GM23338 (cell line): ENCODE results near the gene PLEKHG4. TPM values are rescaled to one million over a fixed set of nuclear protein-coding genes. Genes with fewer than 3 reads are reported as not detected.

Experiments
- ATAC-seq: fragments of 200-7000 bp; cut with Tn5 transposase; 3 replicates; pipeline ENCODE4 v1.9.1; 2020
- DNase-seq: peaks from one replicate; pipeline ENCODE4 v3.0.0-alpha.2; 2015; ENCODE audit warnings: low spot score
- H2AFZ ChIP-seq: fragments of 200-600 bp; sonication (generic); 2 replicates; pipeline ENCODE4 v1.8.0; 2016; ENCODE audit warnings: antibody characterized with exemption, mild to moderate bottlenecking, moderate library complexity
- H3F3A ChIP-seq: fragments of 200-600 bp; sonication (generic); replicated peaks from 2 replicates; pipeline ENCODE4 v1.8.0; 2017; ENCODE audit warnings: antibody characterized with exemption, mixed run types, low read depth
- H3K27ac ChIP-seq: fragments of 200-600 bp; sonication (generic); 2 replicates; pipeline ENCODE4 v1.6.1; 2016; ENCODE audit warnings: low read depth
- H3K27me3 ChIP-seq: fragments of 200-600 bp; sonication (generic); 2 replicates; pipeline ENCODE4 v1.8.0; 2016; ENCODE audit warnings: mild to moderate bottlenecking, mixed run types, moderate library complexity; ENCODE audit not compliant: insufficient read depth
- H3K36me3 ChIP-seq: fragments of 200-600 bp; sonication (generic); 2 replicates; pipeline ENCODE4 v1.8.0; 2016; ENCODE audit warnings: mild to moderate bottlenecking; ENCODE audit not compliant: insufficient read depth
- H3K4me1 ChIP-seq: fragments of 200-600 bp; sonication (generic); 2 replicates; pipeline ENCODE4 v1.8.0; 2016; ENCODE audit warnings: mild to moderate bottlenecking, moderate library complexity; ENCODE audit not compliant: insufficient read depth
- H3K4me2 ChIP-seq: fragments of 200-600 bp; sonication (generic); 2 replicates; pipeline ENCODE4 v1.7.1; 2017; ENCODE audit warnings: mixed run types
- H3K4me3 ChIP-seq: fragments of 200-600 bp; sonication (generic); 2 replicates; pipeline ENCODE4 v1.6.1; 2016; ENCODE audit warnings: mixed run types
- H3K79me2 ChIP-seq: fragments of 200-600 bp; sonication (generic); replicated peaks from 2 replicates; pipeline ENCODE4 v1.8.0; 2017; ENCODE audit warnings: mild to moderate bottlenecking; ENCODE audit not compliant: insufficient read depth
- H3K9me2 ChIP-seq: fragments of 200-600 bp; sonication (generic); 2 replicates; pipeline ENCODE4 v1.8.0; 2017; ENCODE audit not compliant: insufficient read depth
- H4K20me1 ChIP-seq: fragments of 200-600 bp; sonication (generic); replicated peaks from 2 replicates; pipeline ENCODE4 v1.8.0; 2017; ENCODE audit warnings: mild to moderate bottlenecking; ENCODE audit not compliant: insufficient read depth
- H3K27ac Mint-ChIP-seq: 2 replicates; pipeline ENCODE4 v1.8.0; 2020; ENCODE audit warnings: inconsistent platforms, mild to moderate bottlenecking, moderate library complexity, mixed read lengths
- H3K27me3 Mint-ChIP-seq: 3 replicates; pipeline ENCODE4 v1.8.0; 2022; ENCODE audit warnings: low read depth, mild to moderate bottlenecking, moderate library complexity, mixed read lengths, inconsistent platforms; ENCODE audit not compliant: insufficient read depth, poor library complexity
- H3K36me3 Mint-ChIP-seq: 3 replicates; pipeline ENCODE4 v1.8.0; 2021; ENCODE audit warnings: low read depth, mild to moderate bottlenecking, inconsistent platforms, moderate library complexity, mixed read lengths
- H3K4me1 Mint-ChIP-seq: 3 replicates; pipeline ENCODE4 v1.8.0; 2020; ENCODE audit warnings: mild to moderate bottlenecking, inconsistent platforms, mixed read lengths
- H3K4me3 Mint-ChIP-seq: 3 replicates; pipeline ENCODE4 v1.8.0; 2021; ENCODE audit warnings: moderate library complexity, mild to moderate bottlenecking, inconsistent platforms, mixed read lengths
- H3K9me3 Mint-ChIP-seq: 3 replicates; pipeline ENCODE4 v1.8.0; 2020; ENCODE audit warnings: moderate library complexity, mild to moderate bottlenecking, inconsistent platforms, mixed read lengths
- CREB1 ChIP-seq: fragments of 250-450 bp; sonication (Bioruptor Pico); IDR thresholded peaks from 2 replicates; pipeline ENCODE4 v1.5.0; 2020; ENCODE audit warnings: low read depth, mild to moderate bottlenecking, moderate library complexity
- EZH2 ChIP-seq: fragments of 200-600 bp; sonication (generic); IDR thresholded peaks from one replicate; pipeline ENCODE4 v1.8.0; 2017; ENCODE audit warnings: antibody characterized with exemption, mild to moderate bottlenecking, low read depth; ENCODE audit not compliant: unreplicated experiment
- EZH2phosphoT487 ChIP-seq: fragments of 200-600 bp; sonication (generic); IDR thresholded peaks from one replicate; pipeline ENCODE4 v1.8.1; 2018; ENCODE audit warnings: antibody characterized with exemption; ENCODE audit not compliant: unreplicated experiment
- JUNB ChIP-seq: IDR thresholded peaks from one replicate; pipeline ENCODE4 v1.6.1; 2016; ENCODE audit warnings: antibody characterized with exemption; ENCODE audit not compliant: unreplicated experiment
- NANOG ChIP-seq: IDR thresholded peaks from 2 replicates; pipeline ENCODE4 v1.6.1; 2016; ENCODE audit warnings: antibody characterized with exemption, borderline replicate concordance
- POLR2AphosphoS5 ChIP-seq: IDR thresholded peaks from 2 replicates; pipeline ENCODE4 v1.6.1; 2016; ENCODE audit warnings: antibody characterized with exemption, low read depth
- STAT1 ChIP-seq: IDR thresholded peaks from one replicate; pipeline ENCODE4 v1.6.1; 2016; ENCODE audit warnings: antibody characterized with exemption; ENCODE audit not compliant: unreplicated experiment
- ZNF114 ChIP-seq: fragments of 250-450 bp; sonication (Bioruptor Pico); IDR thresholded peaks from 2 replicates; pipeline ENCODE4 v1.5.0; 2020; ENCODE audit warnings: mild to moderate bottlenecking, moderate library complexity
- ZNF331 ChIP-seq: fragments of 250-450 bp; sonication (Bioruptor Pico); IDR thresholded peaks from 2 replicates; pipeline ENCODE4 v1.5.0; 2020; ENCODE audit warnings: low read depth, mild to moderate bottlenecking, moderate library complexity
- polyA plus RNA-seq: library from polyadenylated mRNA; unstranded; fragments of >200 nt; fragmentation: Nextera tagmentation; extraction: Ambion mirVana; gene quantifications from 2 replicates; pipeline ENCODE4 v1.2.1, GENCODE V29; 2016
- total RNA-seq: library from RNA; depleted of rRNA; stranded (reverse); fragments of >200 nt; shearing (Covaris generic); gene quantifications from 2 replicates; pipeline ENCODE4 v1.2.3, GENCODE V29; 2014
- TF ChIP-seq, protein P1 (sequence below), 2 experiments: fragments of 200-600 bp in 1 of 2; sonication (generic) in 1 of 2; conservative IDR thresholded peaks; 2 replicates each; pipeline versions ENCODE4 v1.5.1 to v1.6.1; 2016 to 2017; ENCODE audit warnings: antibody characterized with exemption in 2 of 2, low read depth in 2 of 2, mild to moderate bottlenecking in 2 of 2, moderate library complexity in 1 of 2
- TF ChIP-seq, protein P2 (sequence below): IDR thresholded peaks from 2 replicates; pipeline ENCODE4 v1.6.1; 2016; ENCODE audit warnings: antibody characterized with exemption
- TF ChIP-seq, protein P3 (sequence below): fragments of 250-450 bp; sonication (Bioruptor Pico); IDR thresholded peaks from 2 replicates; pipeline ENCODE4 v1.5.0; 2020; ENCODE audit warnings: mild to moderate bottlenecking, moderate library complexity
- TF ChIP-seq, protein P4 (sequence below): IDR thresholded peaks from one replicate; pipeline ENCODE4 v1.6.1; 2018; ENCODE audit warnings: antibody characterized with exemption; ENCODE audit not compliant: unreplicated experiment

PLEKHG4 gene
- total and polyA plus RNA-seq, 2 experiments from 2014 or later = 3.2 to 10.3 TPM

DNA sequence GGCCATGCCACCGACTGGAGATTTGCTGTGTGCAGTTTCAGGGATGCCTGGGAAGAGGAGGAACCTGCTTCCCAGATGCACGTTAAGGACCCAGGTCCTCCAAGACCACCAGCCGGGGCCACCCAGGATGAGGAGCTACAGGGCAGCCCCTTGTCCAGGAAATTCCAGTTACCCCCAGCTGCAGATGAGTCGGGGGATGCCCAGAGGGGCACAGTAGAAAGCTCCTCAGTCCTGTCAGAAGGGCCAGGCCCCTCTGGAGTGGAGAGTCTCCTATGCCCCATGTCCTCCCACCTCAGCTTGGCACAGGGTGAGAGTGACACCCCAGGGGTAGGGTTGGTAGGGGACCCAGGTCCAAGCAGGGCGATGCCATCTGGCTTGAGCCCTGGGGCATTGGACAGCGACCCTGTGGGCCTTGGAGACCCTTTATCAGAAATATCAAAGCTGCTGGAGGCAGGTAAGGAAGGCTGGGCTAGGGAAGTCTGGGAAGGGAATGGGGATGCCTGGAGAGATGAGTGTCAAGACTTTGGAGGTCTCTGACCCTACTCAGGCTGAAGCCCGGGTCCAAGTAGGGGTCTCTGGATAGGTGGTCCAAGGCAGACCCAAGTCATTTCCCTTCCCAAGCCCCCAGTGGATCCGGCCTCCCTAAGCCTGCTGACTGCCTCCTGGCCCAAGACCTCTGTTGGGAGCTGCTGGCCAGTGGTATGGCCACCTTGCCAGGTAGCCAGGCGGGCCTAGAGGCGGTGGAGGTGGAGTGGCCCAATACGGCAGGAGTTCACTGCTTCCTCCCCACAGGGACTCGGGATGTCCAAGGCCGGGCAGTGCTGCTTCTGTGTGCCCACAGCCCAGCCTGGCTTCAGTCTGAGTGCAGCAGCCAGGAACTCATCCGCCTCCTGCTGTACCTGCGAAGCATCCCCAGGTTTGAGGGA lies 1.0 kb downstream of the PLEKHG4 start:
- Mint-ChIP-seq H3K27ac (no peak overlapping the region), H3K27me3 (peaks cover 6% of the 10 kb centered on the region), H3K4me1 (peaks cover 2% of the 10 kb centered on the region), H3K9me3 (no peaks in the 10 kb centered on the region), H3K36me3 (peaks cover 5% of the 10 kb centered on the region; the same call in 2 of the 3 replicates), H3K4me3 (peak overlapping the region; percentile 62; the same call in 2 of the 3 replicates)
- Histone ChIP-seq H3K9me2 (no peaks in the 10 kb centered on the region), H3K4me1 (peaks cover 5% of the 10 kb centered on the region; the same call in 1 of the 2 replicates), H3K4me2 (no peak overlapping the region), H2AFZ (no peak overlapping the region), H3K27me3 (peaks cover 13% of the 10 kb centered on the region), H3K27ac (no peak overlapping the region), H3F3A (no peaks in the 10 kb centered on the region), H3K4me3 (no peak overlapping the region), H3K79me2 (no peaks in the 10 kb centered on the region), H3K36me3 (no peaks in the 10 kb centered on the region), H4K20me1 (no peaks in the 10 kb centered on the region)
- no peak for ATAC-seq
- no peak for DNase-seq
- TF ChIP-seq, protein P1, sequence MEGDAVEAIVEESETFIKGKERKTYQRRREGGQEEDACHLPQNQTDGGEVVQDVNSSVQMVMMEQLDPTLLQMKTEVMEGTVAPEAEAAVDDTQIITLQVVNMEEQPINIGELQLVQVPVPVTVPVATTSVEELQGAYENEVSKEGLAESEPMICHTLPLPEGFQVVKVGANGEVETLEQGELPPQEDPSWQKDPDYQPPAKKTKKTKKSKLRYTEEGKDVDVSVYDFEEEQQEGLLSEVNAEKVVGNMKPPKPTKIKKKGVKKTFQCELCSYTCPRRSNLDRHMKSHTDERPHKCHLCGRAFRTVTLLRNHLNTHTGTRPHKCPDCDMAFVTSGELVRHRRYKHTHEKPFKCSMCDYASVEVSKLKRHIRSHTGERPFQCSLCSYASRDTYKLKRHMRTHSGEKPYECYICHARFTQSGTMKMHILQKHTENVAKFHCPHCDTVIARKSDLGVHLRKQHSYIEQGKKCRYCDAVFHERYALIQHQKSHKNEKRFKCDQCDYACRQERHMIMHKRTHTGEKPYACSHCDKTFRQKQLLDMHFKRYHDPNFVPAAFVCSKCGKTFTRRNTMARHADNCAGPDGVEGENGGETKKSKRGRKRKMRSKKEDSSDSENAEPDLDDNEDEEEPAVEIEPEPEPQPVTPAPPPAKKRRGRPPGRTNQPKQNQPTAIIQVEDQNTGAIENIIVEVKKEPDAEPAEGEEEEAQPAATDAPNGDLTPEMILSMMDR (conservative IDR thresholded peaks at IDR 0.05; ENCODE audit: low read depth in 2 of 2) = no peak
- TF ChIP-seq ZNF114 (no peak), POLR2AphosphoS5 (no peak), CREB1 (CRISPR knock-in tag) (no peak), NANOG (no peak), ZNF331 (CRISPR knock-in tag) (no peak), STAT1 (no peak), JUNB (no peak), EZH2phosphoT487 (no peak), EZH2 (no peak)
- TF ChIP-seq, protein P2, sequence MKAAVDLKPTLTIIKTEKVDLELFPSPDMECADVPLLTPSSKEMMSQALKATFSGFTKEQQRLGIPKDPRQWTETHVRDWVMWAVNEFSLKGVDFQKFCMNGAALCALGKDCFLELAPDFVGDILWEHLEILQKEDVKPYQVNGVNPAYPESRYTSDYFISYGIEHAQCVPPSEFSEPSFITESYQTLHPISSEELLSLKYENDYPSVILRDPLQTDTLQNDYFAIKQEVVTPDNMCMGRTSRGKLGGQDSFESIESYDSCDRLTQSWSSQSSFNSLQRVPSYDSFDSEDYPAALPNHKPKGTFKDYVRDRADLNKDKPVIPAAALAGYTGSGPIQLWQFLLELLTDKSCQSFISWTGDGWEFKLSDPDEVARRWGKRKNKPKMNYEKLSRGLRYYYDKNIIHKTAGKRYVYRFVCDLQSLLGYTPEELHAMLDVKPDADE = no peak
- TF ChIP-seq, protein P3, sequence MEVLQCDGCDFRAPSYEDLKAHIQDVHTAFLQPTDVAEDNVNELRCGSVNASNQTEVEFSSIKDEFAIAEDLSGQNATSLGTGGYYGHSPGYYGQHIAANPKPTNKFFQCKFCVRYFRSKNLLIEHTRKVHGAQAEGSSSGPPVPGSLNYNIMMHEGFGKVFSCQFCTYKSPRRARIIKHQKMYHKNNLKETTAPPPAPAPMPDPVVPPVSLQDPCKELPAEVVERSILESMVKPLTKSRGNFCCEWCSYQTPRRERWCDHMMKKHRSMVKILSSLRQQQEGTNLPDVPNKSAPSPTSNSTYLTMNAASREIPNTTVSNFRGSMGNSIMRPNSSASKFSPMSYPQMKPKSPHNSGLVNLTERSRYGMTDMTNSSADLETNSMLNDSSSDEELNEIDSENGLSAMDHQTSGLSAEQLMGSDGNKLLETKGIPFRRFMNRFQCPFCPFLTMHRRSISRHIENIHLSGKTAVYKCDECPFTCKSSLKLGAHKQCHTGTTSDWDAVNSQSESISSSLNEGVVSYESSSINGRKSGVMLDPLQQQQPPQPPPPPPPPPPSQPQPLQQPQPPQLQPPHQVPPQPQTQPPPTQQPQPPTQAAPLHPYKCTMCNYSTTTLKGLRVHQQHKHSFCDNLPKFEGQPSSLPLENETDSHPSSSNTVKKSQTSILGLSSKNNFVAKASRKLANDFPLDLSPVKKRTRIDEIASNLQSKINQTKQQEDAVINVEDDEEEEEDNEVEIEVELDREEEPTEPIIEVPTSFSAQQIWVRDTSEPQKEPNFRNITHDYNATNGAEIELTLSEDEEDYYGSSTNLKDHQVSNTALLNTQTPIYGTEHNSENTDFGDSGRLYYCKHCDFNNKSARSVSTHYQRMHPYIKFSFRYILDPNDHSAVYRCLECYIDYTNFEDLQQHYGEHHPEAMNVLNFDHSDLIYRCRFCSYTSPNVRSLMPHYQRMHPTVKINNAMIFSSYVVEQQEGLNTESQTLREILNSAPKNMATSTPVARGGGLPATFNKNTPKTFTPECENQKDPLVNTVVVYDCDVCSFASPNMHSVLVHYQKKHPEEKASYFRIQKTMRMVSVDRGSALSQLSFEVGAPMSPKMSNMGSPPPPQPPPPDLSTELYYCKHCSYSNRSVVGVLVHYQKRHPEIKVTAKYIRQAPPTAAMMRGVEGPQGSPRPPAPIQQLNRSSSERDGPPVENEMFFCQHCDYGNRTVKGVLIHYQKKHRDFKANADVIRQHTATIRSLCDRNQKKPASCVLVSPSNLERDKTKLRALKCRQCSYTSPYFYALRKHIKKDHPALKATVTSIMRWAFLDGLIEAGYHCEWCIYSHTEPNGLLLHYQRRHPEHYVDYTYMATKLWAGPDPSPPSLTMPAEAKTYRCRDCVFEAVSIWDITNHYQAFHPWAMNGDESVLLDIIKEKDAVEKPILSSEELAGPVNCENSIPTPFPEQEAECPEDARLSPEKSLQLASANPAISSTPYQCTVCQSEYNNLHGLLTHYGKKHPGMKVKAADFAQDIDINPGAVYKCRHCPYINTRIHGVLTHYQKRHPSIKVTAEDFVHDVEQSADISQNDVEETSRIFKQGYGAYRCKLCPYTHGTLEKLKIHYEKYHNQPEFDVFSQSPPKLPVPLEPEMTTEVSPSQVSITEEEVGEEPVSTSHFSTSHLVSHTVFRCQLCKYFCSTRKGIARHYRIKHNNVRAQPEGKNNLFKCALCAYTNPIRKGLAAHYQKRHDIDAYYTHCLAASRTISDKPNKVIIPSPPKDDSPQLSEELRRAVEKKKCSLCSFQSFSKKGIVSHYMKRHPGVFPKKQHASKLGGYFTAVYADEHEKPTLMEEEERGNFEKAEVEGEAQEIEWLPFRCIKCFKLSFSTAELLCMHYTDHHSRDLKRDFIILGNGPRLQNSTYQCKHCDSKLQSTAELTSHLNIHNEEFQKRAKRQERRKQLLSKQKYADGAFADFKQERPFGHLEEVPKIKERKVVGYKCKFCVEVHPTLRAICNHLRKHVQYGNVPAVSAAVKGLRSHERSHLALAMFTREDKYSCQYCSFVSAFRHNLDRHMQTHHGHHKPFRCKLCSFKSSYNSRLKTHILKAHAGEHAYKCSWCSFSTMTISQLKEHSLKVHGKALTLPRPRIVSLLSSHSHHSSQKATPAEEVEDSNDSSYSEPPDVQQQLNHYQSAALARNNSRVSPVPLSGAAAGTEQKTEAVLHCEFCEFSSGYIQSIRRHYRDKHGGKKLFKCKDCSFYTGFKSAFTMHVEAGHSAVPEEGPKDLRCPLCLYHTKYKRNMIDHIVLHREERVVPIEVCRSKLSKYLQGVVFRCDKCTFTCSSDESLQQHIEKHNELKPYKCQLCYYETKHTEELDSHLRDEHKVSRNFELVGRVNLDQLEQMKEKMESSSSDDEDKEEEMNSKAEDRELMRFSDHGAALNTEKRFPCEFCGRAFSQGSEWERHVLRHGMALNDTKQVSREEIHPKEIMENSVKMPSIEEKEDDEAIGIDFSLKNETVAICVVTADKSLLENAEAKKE (CRISPR knock-in tag) = no peak
- TF ChIP-seq, protein P4, sequence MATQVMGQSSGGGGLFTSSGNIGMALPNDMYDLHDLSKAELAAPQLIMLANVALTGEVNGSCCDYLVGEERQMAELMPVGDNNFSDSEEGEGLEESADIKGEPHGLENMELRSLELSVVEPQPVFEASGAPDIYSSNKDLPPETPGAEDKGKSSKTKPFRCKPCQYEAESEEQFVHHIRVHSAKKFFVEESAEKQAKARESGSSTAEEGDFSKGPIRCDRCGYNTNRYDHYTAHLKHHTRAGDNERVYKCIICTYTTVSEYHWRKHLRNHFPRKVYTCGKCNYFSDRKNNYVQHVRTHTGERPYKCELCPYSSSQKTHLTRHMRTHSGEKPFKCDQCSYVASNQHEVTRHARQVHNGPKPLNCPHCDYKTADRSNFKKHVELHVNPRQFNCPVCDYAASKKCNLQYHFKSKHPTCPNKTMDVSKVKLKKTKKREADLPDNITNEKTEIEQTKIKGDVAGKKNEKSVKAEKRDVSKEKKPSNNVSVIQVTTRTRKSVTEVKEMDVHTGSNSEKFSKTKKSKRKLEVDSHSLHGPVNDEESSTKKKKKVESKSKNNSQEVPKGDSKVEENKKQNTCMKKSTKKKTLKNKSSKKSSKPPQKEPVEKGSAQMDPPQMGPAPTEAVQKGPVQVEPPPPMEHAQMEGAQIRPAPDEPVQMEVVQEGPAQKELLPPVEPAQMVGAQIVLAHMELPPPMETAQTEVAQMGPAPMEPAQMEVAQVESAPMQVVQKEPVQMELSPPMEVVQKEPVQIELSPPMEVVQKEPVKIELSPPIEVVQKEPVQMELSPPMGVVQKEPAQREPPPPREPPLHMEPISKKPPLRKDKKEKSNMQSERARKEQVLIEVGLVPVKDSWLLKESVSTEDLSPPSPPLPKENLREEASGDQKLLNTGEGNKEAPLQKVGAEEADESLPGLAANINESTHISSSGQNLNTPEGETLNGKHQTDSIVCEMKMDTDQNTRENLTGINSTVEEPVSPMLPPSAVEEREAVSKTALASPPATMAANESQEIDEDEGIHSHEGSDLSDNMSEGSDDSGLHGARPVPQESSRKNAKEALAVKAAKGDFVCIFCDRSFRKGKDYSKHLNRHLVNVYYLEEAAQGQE = no peak
